Fibroblast of lung (primary cell): Measurements from ENCODE around the gene PPP4C. TPM values are rescaled to one million over a fixed set of nuclear protein-coding genes. Genes with fewer than 3 reads are reported as not detected.

Experiments
- DNase-seq, 2 donors: peaks; one replicate each; pipeline versions ENCODE4 v3.0.0 to v3.0.0-alpha.2; 2010; ENCODE audit warnings: low read depth in 2 of 2
- H2AFZ ChIP-seq: 2 replicates; pipeline ENCODE4 v1.5.1; 2012; ENCODE audit warnings: low read length, control low read depth, inconsistent platforms
- H3K27ac ChIP-seq: 2 replicates; pipeline ENCODE4 v1.5.1; 2011; ENCODE audit warnings: low read length, control low read depth; ENCODE audit not compliant: insufficient read depth
- H3K27me3 ChIP-seq: 2 replicates; pipeline ENCODE4 v1.5.1; 2011; ENCODE audit warnings: mild to moderate bottlenecking, low read length; ENCODE audit not compliant: control insufficient read depth, insufficient read depth
- H3K36me3 ChIP-seq: 2 replicates; pipeline ENCODE4 v1.5.1; 2011; ENCODE audit warnings: low read length; ENCODE audit not compliant: control insufficient read depth, insufficient read depth
- H3K4me1 ChIP-seq: 2 replicates; pipeline ENCODE4 v1.5.1; 2011; ENCODE audit warnings: low read length; ENCODE audit not compliant: control insufficient read depth, insufficient read depth; ENCODE audit errors: extremely low read depth
- H3K4me2 ChIP-seq: 2 replicates; pipeline ENCODE4 v1.5.1; 2011; ENCODE audit warnings: low read length, control low read depth; ENCODE audit not compliant: insufficient read depth; ENCODE audit errors: extremely low read depth
- H3K4me3 ChIP-seq, 4 experiments: fragments of 200-600 bp in 1 of 4; sonication (generic) in 1 of 4; replicated peaks in 1 of 4; 2 replicates each; pipeline ENCODE4 v1.5.1; 2011 to 2016; ENCODE audit warnings: low read length in 4 of 4, low read depth in 3 of 4, mild to moderate bottlenecking in 3 of 4, control low read depth in 2 of 4, inconsistent platforms in 1 of 4, mixed read lengths in 1 of 4; ENCODE audit not compliant: insufficient read depth in 1 of 4; ENCODE audit errors: control extremely low read depth in 1 of 4
- H3K79me2 ChIP-seq: 2 replicates; pipeline ENCODE4 v1.5.1; 2012; ENCODE audit warnings: mild to moderate bottlenecking, low read length, inconsistent platforms; ENCODE audit not compliant: control insufficient read depth, insufficient read depth
- H3K9ac ChIP-seq: 2 replicates; pipeline ENCODE4 v1.5.1; 2011; ENCODE audit warnings: mild to moderate bottlenecking, low read length, control low read depth; ENCODE audit not compliant: insufficient read depth
- H3K9me3 ChIP-seq: 2 replicates; pipeline ENCODE4 v1.5.1; 2012; ENCODE audit warnings: low read depth, low read length; ENCODE audit not compliant: control insufficient read depth, insufficient read depth
- H4K20me1 ChIP-seq: 2 replicates; pipeline ENCODE4 v1.5.1; 2011; ENCODE audit warnings: low read length; ENCODE audit not compliant: control insufficient read depth, insufficient read depth; ENCODE audit errors: extremely low read depth
- EZH2 ChIP-seq: IDR thresholded peaks from 2 replicates; pipeline ENCODE4 v1.5.1; 2012; ENCODE audit warnings: low read length, control low read depth, mild to moderate bottlenecking; ENCODE audit errors: missing control alignments
- polyA plus RNA-seq, 2 donors: library from polyadenylated mRNA; depleted of rRNA in 1 of 2; stranded (reverse) in 1 of 2; unstranded in 1 of 2; fragments of >200 nt; gene quantifications; 2 replicates each; pipeline ENCODE4 v1.2.1, GENCODE V29; 2011 to 2012; ENCODE audit warnings: missing spikeins in 1 of 2
- total RNA-seq: library from RNA; depleted of rRNA; stranded (reverse); fragments of >200 nt; gene quantifications from 2 replicates; pipeline ENCODE4 v1.2.1, GENCODE V29; 2014
- TF ChIP-seq, protein P1 (sequence below), 2 donors: IDR thresholded peaks in 1 of 2; conservative IDR thresholded peaks in 1 of 2; 1 replicate in 1 of 2; 2 replicates in 1 of 2; pipeline ENCODE4 v1.5.1; 2011 to 2012; ENCODE audit warnings: low read length in 2 of 2, control low read depth in 1 of 2, inconsistent platforms in 1 of 2, low read depth in 1 of 2, mild to moderate bottlenecking in 1 of 2

PPP4C gene
- total and polyA plus RNA-seq, 2 donors (not counting 1 experiment from before 2014, with no cell fraction given) = 116 to 147 TPM

DNA sequence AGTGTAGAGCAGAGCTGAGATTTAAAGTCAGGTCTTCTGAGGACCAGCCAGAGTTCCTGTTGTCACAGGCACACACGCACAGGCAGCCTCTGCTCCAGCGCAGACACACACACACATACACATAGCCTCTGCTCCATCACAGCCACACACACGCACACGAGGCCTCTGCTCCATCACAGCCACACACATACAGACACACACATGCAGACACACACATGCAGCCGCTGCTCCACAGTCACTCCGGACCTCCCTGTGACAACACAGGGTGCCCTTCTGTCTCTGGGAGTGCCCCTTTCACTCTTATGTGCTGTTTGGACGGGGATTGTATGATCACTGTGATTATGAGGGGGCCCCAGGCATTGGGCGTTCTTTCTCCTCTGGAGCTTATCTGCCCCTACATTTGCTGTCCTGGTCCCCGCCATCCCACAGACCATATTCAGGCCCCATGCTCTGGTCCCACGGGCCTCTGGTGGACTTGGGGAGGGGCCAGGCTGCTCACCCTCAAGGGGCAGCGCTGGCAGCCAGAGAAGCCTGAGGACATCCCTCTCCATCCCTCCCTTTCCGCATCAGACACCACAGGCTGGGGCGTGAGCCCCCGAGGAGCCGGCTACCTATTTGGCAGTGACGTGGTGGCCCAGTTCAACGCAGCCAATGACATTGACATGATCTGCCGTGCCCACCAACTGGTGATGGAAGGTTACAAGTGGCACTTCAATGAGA, 8.5 kb downstream of the PPP4C start:
- DNase-seq = no peak
- H3K36me3 ChIP-seq = peaks cover 47% of the 10 kb centered on the region

DNA sequence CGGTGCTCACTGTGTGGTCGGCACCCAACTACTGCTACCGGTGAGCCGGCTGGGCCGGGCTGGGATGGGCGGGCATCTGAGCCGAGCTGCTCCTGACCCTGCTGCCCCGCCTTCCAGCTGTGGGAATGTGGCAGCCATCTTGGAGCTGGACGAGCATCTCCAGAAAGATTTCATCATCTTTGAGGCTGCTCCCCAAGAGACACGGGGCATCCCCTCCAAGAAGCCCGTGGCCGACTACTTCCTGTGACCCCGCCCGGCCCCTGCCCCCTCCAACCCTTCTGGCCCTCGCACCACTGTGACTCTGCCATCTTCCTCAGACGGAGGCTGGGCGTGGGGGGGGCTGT, 9.0 kb downstream of the PPP4C start:
- Histone ChIP-seq H3K9ac (no peak overlapping the region), H2AFZ (no peak overlapping the region), H3K4me3 (no peak overlapping the region), H3K27ac (no peak overlapping the region), H3K36me3 (peaks cover 41% of the 10 kb centered on the region), H3K4me1 (peaks cover 2% of the 10 kb centered on the region), H3K79me2 (peaks cover 10% of the 10 kb centered on the region), H4K20me1 (no peaks in the 10 kb centered on the region), H3K9me3 (no peaks in the 10 kb centered on the region), H3K27me3 (no peaks in the 10 kb centered on the region), H3K4me2 (no peak overlapping the region)
- TF ChIP-seq, protein P1, sequence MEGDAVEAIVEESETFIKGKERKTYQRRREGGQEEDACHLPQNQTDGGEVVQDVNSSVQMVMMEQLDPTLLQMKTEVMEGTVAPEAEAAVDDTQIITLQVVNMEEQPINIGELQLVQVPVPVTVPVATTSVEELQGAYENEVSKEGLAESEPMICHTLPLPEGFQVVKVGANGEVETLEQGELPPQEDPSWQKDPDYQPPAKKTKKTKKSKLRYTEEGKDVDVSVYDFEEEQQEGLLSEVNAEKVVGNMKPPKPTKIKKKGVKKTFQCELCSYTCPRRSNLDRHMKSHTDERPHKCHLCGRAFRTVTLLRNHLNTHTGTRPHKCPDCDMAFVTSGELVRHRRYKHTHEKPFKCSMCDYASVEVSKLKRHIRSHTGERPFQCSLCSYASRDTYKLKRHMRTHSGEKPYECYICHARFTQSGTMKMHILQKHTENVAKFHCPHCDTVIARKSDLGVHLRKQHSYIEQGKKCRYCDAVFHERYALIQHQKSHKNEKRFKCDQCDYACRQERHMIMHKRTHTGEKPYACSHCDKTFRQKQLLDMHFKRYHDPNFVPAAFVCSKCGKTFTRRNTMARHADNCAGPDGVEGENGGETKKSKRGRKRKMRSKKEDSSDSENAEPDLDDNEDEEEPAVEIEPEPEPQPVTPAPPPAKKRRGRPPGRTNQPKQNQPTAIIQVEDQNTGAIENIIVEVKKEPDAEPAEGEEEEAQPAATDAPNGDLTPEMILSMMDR (conservative IDR thresholded peaks at IDR 0.05 in 1 of 2, IDR thresholded peaks at IDR 0.05 in 1 of 2; ENCODE audit: low read depth in 1 of 2, low read length in 2 of 2) = no peak
- TF ChIP-seq EZH2 = no peak
- DNase-seq = peak in 1 of 2 donors; percentile 30

More for the DNA sequence above, 8.5 kb downstream of the PPP4C start:
- Histone ChIP-seq H3K79me2 (peaks cover 16% of the 10 kb centered on the region), H3K9me3 (no peaks in the 10 kb centered on the region), H3K9ac (no peak overlapping the region), H3K27me3 (no peaks in the 10 kb centered on the region), H3K4me1 (peaks cover 2% of the 10 kb centered on the region), H2AFZ (no peak overlapping the region), H3K27ac (no peak overlapping the region), H3K4me2 (no peak overlapping the region), H4K20me1 (no peaks in the 10 kb centered on the region), H3K4me3 (no peak overlapping the region)
- TF ChIP-seq EZH2 = no peak
- TF ChIP-seq, protein P1 (conservative IDR thresholded peaks at IDR 0.05 in 1 of 2, IDR thresholded peaks at IDR 0.05 in 1 of 2; ENCODE audit: low read depth in 1 of 2, low read length in 2 of 2) = no peak

DNA sequence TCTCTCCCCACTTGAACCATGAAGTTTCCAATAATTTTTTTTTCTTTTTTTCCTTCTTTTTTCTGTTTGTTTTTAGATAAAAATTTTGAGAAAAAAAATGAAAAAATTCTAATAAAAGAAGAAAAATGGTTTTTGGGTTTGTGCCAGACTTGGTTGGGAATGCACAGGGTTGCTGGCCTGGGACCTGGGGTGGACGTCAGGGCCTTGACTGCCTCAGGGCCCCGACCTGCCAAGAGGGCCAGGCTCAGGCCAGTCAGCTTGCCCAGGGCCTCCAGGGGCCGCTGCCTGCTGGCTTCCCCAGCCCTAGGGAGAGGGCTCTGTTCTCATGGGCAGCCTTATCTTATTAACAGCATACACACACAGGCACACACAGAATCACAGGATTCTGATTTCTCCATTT, 9.5 kb downstream of the PPP4C start:
- no peak for DNase-seq
- Histone ChIP-seq H3K9ac (no peak overlapping the region), H3K27me3 (no peaks in the 10 kb centered on the region), H3K9me3 (no peaks in the 10 kb centered on the region), H3K4me1 (peaks cover 4% of the 10 kb centered on the region), H3K36me3 (peaks cover 39% of the 10 kb centered on the region), H3K27ac (no peak overlapping the region), H3K4me3 (no peak overlapping the region), H2AFZ (no peak overlapping the region), H3K79me2 (peaks cover 7% of the 10 kb centered on the region), H3K4me2 (no peak overlapping the region), H4K20me1 (no peaks in the 10 kb centered on the region)
- TF ChIP-seq, protein P1 (conservative IDR thresholded peaks at IDR 0.05 in 1 of 2, IDR thresholded peaks at IDR 0.05 in 1 of 2; ENCODE audit: low read depth in 1 of 2, low read length in 2 of 2) = no peak
- TF ChIP-seq EZH2 = no peak
